Measurements from ENCODE around the gene ROBO1.
A peak's percentile ranks its signal among the peaks of the same experiment; 100 is the strongest.

Gene ROBO1

GRCh38 chr3:78660957-78661356, 1106.8 kb downstream of the ROBO1 start:
- no peak for DNase-seq

DNA sequence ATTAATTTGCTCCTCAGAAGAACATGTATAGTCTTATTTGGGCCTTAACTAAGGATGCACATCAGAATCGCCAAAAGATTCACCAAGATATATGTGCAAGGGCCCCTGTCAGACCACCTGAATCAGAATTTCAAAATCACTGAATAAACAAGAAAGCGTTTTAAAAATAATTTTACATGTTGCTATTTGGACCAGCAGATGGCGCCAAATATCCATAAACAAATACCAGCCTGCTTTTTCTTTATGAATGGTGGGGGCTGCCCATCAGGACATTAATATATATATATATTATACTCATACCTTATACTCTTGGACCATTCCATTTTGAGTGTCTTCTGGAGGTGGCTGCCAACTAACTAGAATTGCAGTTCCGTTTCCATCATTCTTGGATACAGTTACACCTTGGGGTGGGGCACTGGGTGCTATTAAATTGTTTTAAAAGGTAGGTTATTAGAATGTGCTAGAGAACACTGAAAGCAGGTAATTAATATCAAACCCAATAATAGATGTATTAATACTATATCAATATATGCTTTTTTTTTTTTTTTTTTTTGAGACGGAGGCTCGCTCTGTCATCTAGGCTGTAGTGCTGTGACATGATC, 1108.3 kb downstream of the ROBO1 start:
- DNase-seq: peak in 1 of 2 donors; percentile 9

- DNase-seq: no peak
Observed at GRCh38 chr3:78647726-78648125, 1120.1 kb downstream of the ROBO1 start.

- peak in 1 of 2 donors; percentile 4 for DNase-seq
Observed at GRCh38 chr3:78645628-78646310, 1122.0 kb downstream of the ROBO1 start.

DNA sequence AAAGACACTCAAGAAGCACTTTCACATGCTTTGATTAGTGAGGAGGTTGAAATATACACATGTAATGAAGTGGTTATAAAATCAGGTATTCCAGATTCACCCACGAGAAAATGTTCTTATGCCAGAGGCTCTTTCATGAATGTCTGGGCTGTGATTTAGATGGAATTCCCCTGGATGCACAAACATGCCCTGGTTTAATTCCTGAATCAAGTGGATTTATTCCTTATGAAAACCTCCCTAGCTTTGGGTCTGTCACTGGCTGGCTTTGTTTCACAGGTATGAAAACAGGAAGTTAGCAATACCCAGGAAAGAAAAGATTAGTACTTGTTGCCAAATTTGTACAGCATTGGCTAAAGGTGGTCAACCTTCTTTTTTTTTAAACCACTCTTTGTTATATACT, 1123.0 kb downstream of the ROBO1 start:
- no peak for DNase-seq

- no peak for DNase-seq
Observed at GRCh38 chr3:78642226-78643035, 1125.4 kb downstream of the ROBO1 start.

DNA sequence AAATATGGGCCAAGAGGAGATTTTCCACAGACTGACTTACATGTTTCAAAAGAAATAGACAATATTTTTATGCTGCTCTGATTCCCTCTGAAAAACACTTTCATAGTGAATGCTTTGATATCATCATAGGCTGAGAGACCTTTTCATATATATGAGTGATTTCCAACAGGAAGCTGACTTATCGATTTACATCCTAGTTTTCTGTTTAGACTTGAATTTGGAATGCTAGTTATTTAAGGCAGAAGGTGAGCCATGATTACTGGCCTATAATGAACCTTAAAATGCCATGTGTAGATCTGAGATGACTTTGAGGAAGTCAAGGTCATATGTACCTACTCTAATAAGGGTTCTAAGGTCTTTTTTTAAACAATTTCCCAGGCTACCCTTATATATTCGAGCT, 1126.1 kb downstream of the ROBO1 start:
- DNase-seq: no peak

DNA sequence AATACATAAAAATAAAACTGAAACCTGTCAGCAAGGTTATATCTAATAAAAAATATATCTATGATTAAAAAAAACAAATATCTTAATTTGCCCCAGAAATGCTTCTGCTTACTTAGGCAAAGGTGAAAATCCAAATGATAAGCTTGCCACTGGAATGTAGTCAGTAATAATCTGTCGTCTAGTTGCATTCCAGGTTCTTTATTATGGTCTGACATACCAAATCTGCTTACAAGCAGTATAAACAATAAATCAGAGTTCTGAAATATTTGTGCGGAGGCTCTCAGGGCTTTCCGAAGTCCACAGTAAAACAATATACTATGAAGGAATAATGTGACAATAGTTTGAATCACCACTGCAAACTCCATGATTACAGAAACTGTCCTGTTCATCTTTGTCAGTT, 1133.5 kb downstream of the ROBO1 start:
- no peak for DNase-seq

GRCh38 chr3:78633626-78634025, 1134.2 kb downstream of the ROBO1 start:
- DNase-seq: no peak

- no peak for DNase-seq
Observed at GRCh38 chr3:78632925-78633553, 1134.8 kb downstream of the ROBO1 start.

DNA sequence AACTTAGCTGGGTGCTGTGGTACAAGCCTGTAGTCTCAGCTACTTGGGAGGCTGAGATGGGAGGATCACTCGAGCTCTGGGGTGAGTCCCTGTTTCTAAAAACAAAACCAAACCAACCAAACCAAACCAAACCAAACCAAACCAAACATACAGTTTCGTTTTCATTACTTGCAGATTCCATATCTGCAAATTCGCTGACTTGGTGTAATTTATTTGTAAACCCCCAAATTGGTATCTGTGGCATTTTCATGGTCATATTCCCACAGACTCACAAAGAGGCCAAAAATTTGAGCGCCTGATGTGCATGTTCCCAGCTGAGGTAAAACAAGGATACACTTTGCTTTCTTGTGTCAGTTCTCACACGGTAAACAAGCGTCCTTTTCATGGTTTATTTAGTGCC, 1138.3 kb downstream of the ROBO1 start:
- no peak for DNase-seq

DNA sequence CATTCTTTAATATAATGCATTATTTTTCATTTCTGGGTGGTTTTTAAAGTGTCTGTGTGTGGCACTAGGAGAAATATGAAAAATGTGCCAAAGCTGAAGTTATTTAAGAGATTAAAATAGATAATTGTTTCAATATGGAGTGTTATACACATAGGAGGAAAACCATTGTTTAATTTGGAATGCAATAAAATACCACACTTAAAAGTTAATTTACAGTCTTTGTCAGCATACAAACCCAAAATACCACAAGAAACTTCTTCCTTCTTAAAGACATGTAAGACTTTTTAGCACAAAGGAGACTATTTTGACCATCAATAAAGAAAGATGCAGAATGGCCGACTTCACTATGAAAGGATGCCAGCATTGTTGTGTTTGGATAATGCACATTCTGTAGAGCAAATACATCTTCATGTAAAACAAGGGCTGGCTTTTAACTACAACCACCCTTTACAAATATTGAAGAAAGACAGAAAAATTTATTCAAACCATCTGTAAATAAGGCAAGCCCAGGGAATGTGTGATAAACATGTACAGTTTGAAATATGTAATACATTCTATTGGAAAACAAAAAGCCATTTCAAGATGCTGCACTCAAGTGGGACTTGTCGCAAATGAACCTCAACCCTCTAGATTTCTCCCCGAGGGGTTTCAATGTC, 1146.6 kb downstream of the ROBO1 start:
- DNase-seq: no peak

- no peak for DNase-seq
Observed at GRCh38 chr3:78614486-78614885, 1153.3 kb downstream of the ROBO1 start.

DNA sequence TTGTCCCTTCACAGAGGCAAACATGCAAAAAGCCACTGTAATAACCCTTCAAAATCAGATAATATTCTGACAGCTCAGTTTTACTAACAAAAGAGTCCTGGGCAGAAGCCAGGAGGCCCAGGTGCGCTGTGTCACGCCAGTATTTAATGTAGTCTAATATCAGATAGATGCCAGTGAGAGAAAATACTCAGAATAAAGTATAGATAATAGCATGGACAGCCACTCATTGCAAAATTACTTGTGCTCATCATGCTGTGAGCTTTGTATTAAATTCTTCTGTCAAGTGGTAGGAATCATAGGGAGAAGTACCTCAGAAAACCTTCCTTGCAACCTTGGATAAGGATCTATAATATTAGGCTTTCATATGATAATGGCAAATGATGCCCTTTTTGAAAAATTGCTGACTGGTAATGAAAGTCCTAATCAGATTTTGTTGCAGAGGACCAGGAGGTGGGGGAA, 1154.3 kb downstream of the ROBO1 start:
- no peak for DNase-seq

DNA sequence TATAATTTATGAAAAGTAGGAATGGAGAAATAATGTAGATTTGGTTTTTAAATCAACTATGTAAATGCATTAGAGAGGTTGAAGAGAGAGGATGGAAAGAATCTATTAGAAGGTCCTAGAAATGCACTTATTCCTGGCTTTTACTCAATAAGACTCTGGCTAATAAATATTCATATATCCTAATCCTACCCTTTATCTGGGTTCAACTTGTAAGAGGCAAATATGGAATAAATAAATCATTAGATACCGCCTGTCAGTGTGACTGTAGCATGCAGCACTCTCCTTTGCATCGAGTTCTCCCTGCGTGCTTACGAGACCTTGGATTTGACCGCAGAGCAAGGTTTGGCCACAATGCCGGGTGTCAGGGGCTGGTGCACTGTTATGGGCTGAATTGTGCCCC, 1156.5 kb downstream of the ROBO1 start:
- no peak for DNase-seq

GRCh38 chr3:78610462-78611125, 1157.2 kb downstream of the ROBO1 start:
- no peak for DNase-seq

GRCh38 chr3:78606756-78607155, 1161.0 kb downstream of the ROBO1 start:
- no peak for DNase-seq

DNA sequence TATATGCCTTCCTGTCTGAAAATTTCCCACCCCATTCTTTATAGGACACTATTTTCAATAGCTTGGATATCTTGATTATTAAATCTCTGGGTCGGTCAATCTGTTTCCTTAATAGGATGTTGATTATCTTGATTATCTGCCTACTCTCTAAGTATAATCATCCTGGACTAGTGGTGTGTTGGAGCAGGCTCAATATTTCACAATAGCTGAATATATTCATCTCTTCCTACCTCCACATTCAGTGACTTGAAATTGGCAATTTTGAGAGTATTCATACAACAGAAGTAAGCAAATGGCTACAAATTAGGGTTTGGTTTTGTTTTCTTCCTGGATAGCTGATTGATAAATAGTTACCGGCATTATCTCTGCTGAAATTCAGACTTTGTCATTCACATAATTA, 1162.6 kb downstream of the ROBO1 start:
- no peak for DNase-seq

- no peak for DNase-seq
Observed at GRCh38 chr3:78604341-78604740, 1163.5 kb downstream of the ROBO1 start.

DNA sequence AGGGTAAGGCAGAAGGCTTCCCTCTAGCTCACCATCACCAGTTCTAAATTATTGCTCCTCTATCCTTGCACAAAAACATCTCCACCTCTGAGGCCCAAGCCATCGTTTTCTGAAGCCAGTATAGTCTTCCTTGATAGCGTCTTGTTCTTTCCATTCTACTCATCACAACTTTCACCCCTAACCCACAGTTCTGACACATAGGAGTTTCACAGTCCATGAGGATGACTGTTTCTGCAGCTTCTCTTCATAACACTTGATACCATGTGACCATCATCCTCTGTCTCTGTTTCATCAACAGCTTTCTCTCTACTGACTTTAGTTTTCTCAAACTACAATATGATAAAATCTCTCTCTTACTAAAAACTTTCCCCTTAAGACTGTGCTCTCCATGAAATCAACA, 1166.5 kb downstream of the ROBO1 start:
- DNase-seq: no peak

GRCh38 chr3:78589778-78590177, 1178.0 kb downstream of the ROBO1 start:
- no peak for DNase-seq

DNA sequence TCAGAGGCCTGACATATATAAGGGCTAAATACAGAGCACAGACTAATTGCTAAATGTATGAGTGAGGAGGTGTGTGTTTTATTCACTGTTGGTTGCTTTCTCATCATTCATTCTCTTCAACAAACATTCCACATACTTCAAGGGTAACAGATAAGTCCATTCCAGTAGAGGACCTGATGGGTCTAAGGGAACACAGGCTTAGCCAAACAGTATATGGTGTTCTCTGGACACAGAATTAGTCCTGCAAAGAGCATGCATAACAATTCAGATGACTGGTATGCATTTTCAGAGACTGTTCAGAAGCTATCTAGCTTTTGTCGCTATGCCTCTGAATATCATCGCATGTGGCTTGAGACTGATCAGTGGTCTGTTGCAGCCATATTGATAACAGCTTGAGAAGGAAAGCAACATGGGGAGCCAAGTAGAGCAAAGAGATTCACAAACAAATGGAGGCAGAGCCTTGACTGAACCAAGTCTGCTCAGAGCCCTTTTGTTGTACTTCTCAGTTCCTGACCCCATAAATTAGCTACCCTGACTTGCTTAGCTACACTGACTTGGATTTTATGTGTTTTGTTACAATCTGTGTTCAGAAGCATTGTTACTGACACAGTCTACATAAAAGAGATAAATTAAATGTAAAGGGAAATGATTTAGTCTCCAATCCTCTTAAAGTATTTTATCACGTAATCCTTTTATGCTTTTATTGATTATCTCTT, 1178.7 kb downstream of the ROBO1 start:
- no peak for DNase-seq
